ENCODE data around the gene CYB5R3.

The CYB5R3 gene

DNA sequence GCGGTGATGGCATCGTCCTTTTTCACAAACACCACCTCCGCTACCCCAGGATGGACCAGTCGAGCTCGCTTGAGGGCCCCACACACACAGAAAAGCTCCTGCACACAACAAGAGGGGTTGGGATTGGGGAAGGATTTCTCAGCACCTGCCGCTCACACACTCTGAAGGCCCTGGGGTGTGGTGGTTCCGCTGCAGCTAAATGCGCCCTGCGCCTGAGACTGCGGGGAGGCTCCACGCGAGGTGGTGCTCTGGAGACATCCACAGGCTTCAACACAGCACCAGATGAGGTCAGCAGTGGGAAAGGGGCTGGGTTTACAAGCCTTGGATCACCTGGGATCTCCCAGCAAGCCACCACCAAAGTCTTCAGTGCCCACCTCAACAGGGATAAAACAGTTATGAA, 57.2 kb downstream of the CYB5R3 start:
- TF ChIP-seq CTCF (IDR thresholded peaks at IDR 0.05; ENCODE audit: borderline replicate concordance, insufficient read depth, low read depth, low read length): no peak
- H3K4me3 ChIP-seq (ENCODE audit: low read depth, low read length): no peak overlapping the region

- no peak for TF ChIP-seq CTCF (IDR thresholded peaks at IDR 0.05; ENCODE audit: borderline replicate concordance, insufficient read depth, low read depth, low read length)
- H3K4me3 ChIP-seq (ENCODE audit: low read depth, low read length): no peak overlapping the region
These were observed 61.5 kb downstream of the CYB5R3 start for GRCh38 chr22:42587588-42588175.

DNA sequence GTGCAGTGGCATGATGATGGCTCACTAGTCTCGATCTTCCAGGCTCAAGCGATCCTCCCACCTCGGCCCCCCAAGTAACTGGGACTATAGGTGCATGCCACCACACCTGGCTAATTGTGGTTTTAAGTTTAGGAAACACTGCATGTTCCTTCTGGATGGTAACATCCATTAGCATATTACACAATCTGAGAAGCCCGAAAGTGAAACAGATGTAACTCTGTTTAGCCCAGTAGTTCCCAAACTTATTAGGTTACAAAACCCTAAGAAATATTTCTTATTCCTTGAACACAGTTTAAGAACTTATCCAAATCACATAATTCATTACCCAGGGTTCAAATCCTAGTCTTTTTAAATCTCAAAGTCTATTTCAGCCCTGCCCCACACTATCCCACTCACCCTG, 62.8 kb downstream of the CYB5R3 start:
- no peak for TF ChIP-seq CTCF (IDR thresholded peaks at IDR 0.05; ENCODE audit: borderline replicate concordance, insufficient read depth, low read depth, low read length)
- no peak overlapping the region for H3K4me3 ChIP-seq (ENCODE audit: low read depth, low read length)

DNA sequence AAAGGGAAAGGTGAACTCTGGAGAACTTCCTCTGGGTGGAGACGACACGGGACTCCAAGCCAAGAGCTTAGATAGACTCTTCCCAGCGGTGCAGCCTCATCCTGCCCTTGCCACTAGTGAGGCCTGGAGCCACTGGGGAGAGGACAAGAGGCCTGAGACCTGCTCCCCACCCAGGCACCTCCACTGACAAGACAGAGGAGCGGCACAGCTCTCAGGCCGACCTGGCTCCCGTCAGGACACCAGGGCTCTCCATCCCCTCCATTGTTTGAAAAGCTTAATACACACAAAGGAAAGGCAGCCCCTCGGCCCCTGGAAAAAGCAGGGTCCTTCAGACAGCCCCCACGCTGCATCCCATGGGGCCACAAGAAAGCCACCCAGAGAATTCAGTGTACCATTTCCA, 64.1 kb downstream of the CYB5R3 start:
- no peak for TF ChIP-seq CTCF (IDR thresholded peaks at IDR 0.05; ENCODE audit: borderline replicate concordance, insufficient read depth, low read depth, low read length)
- no peak overlapping the region for H3K4me3 ChIP-seq (ENCODE audit: low read depth, low read length)

DNA sequence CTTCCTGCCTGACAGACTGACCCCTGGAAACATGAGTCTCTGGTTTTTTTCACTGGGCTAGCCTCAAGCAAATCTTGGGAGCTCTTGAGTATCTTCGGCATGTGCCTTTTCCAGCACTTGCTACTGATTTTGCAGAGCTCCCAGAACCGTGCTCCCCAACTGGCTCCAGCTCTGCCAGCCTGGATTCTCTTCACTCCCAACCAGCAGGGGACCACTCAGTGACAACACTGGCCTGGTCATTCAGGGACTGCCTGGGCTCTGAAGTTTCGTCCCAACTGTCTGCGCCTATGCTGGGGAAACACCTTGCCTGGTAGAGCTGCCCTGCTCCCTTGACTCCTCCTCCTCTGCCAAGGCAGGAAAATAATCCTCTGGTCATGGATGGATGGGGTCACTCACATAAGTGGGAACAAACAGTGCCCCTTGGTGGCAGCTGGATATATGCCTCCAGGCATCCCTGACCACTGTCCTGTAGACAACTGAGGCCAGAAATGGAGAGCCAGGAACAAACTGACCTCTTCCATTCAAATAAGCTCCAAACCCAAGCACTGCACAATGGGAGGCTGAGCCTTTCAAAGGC, 64.7 kb downstream of the CYB5R3 start:
- H3K4me3 ChIP-seq (ENCODE audit: low read depth, low read length): no peak overlapping the region
- no peak for TF ChIP-seq CTCF (IDR thresholded peaks at IDR 0.05; ENCODE audit: borderline replicate concordance, insufficient read depth, low read depth, low read length)

- no peak overlapping the region for H3K4me3 ChIP-seq (ENCODE audit: low read depth, low read length)
- no peak for TF ChIP-seq CTCF (IDR thresholded peaks at IDR 0.05; ENCODE audit: borderline replicate concordance, insufficient read depth, low read depth, low read length)
These were observed 66.2 kb downstream of the CYB5R3 start for GRCh38 chr22:42582987-42583386.

Data from GM12875 (cell line).